ENCODE data around the gene PC. TPM values are rescaled to one million over a fixed set of nuclear protein-coding genes. Genes with fewer than 3 reads are reported as not detected.
A peak's percentile ranks its signal among the peaks of the same experiment; 100 is the strongest.

Gene PC
- total RNA-seq, 1 experiment from 2014 or later: 39.1 TPM

GRCh38 chr11:66857927-66858185 lies 100.3 kb downstream of the PC start:
- H3K9me3 ChIP-seq (ENCODE audit: low read depth, low read length, poor library complexity, severe bottlenecking): no peaks in the 10 kb centered on the region
- ChIA-PET CTCF (interaction anchor here (0.5 kb wide), 1 partner anchor 65 kb away, joined by 3 read pairs; no protein-coding TSS in a partner anchor), POLR2A (ENCODE audit: low non-redundant PET) (no interaction called here)
- TF ChIP-seq EZH2 (IDR thresholded peaks at IDR 0.05; ENCODE audit: borderline replicate concordance, low read depth, low read length, poor library complexity, severe bottlenecking) (no peak), CTCF (conservative IDR thresholded peaks at IDR 0.05; ENCODE audit: low read depth, low read length) (no peak)
- intact Hi-C loops (cut with micrococcal nuclease; ENCODE audit: unreplicated experiment): no loop called here
- H3K4me1 ChIP-seq (ENCODE audit: insufficient read depth, low read length, poor library complexity, severe bottlenecking): peaks cover 16% of the 10 kb centered on the region
- H3K27ac ChIP-seq (ENCODE audit: low read depth, low read length, poor library complexity, severe bottlenecking): peak overlapping the region; percentile 69
- H3K4me3 ChIP-seq (ENCODE audit: low read depth, low read length, poor library complexity, severe bottlenecking): peak overlapping the region; percentile 72
- H3K27me3 ChIP-seq (replicated peaks; ENCODE audit: insufficient read depth, low read depth, low read length, poor library complexity): no peaks in the 10 kb centered on the region
- peak; percentile 26 for DNase-seq (ENCODE audit: low spot score)
- BruUV-seq (replicated peaks): no TSS peak
- H3K36me3 ChIP-seq (ENCODE audit: insufficient read depth, low read length, poor library complexity, severe bottlenecking): peaks cover 11% of the 10 kb centered on the region

- H3K9me3 ChIP-seq (ENCODE audit: low read depth, low read length, poor library complexity, severe bottlenecking): no peaks in the 10 kb centered on the region
- ChIA-PET CTCF (interaction anchor here (0.5 kb wide), 1 partner anchor 64 kb away, joined by 3 read pairs; no protein-coding TSS in a partner anchor), POLR2A (ENCODE audit: low non-redundant PET) (no interaction called here)
- H3K36me3 ChIP-seq (ENCODE audit: insufficient read depth, low read length, poor library complexity, severe bottlenecking): peaks cover 11% of the 10 kb centered on the region
- no peaks in the 10 kb centered on the region for H3K27me3 ChIP-seq (replicated peaks; ENCODE audit: insufficient read depth, low read depth, low read length, poor library complexity)
- TF ChIP-seq CTCF (conservative IDR thresholded peaks at IDR 0.05; ENCODE audit: low read depth, low read length): no peak
- no peak for TF ChIP-seq EZH2 (IDR thresholded peaks at IDR 0.05; ENCODE audit: borderline replicate concordance, low read depth, low read length, poor library complexity, severe bottlenecking)
- peak; percentile 40 for DNase-seq (ENCODE audit: low spot score)
- peaks cover 16% of the 10 kb centered on the region for H3K4me1 ChIP-seq (ENCODE audit: insufficient read depth, low read length, poor library complexity, severe bottlenecking)
- H3K4me3 ChIP-seq (ENCODE audit: low read depth, low read length, poor library complexity, severe bottlenecking): peak overlapping the region; percentile 72
- H3K27ac ChIP-seq (ENCODE audit: low read depth, low read length, poor library complexity, severe bottlenecking): peak overlapping the region; percentile 69
- intact Hi-C loops (cut with micrococcal nuclease; ENCODE audit: unreplicated experiment): no loop called here
- TSS peak; percentile 27 for BruUV-seq (replicated peaks)
Observed at GRCh38 chr11:66857234-66857926, 100.8 kb downstream of the PC start.

- ChIA-PET CTCF (interaction anchor here (0.7 to 0.9 kb wide), 2 partner anchors 15 to 495 kb away, joined by 4 to 6 read pairs; no protein-coding TSS in a partner anchor), POLR2A (ENCODE audit: low non-redundant PET) (no interaction called here)
- Histone ChIP-seq H3K27ac (ENCODE audit: low read depth, low read length, poor library complexity, severe bottlenecking) (peak within 1 kb of the TSS; percentile 69), H3K36me3 (ENCODE audit: insufficient read depth, low read length, poor library complexity, severe bottlenecking) (peaks cover 11% of the 10 kb centered on the region), H3K9me3 (ENCODE audit: low read depth, low read length, poor library complexity, severe bottlenecking) (no peaks in the 10 kb centered on the region), H3K4me3 (ENCODE audit: low read depth, low read length, poor library complexity, severe bottlenecking) (peak within 1 kb of the TSS; percentile 72), H3K4me1 (ENCODE audit: insufficient read depth, low read length, poor library complexity, severe bottlenecking) (peaks cover 16% of the 10 kb centered on the region), H3K27me3 (replicated peaks; ENCODE audit: insufficient read depth, low read depth, low read length, poor library complexity) (no peaks in the 10 kb centered on the region)
- no TSS peak for BruUV-seq (replicated peaks)
- TF ChIP-seq CTCF (conservative IDR thresholded peaks at IDR 0.05; ENCODE audit: low read depth, low read length) (no peak), EZH2 (IDR thresholded peaks at IDR 0.05; ENCODE audit: borderline replicate concordance, low read depth, low read length, poor library complexity, severe bottlenecking) (no peak)
- peak; percentile 80 for DNase-seq (ENCODE audit: low spot score)
- intact Hi-C loops (cut with micrococcal nuclease; ENCODE audit: unreplicated experiment): no loop called here
Observed at GRCh38 chr11:66856496-66857233, 101.5 kb downstream of the PC start, which contains the start of gene LRFN4. Gene LRFN4, plus strand, starts transcription at chr11:66857064. Its CDS starts 681 bp downstream, at chr11:66857745.

Measured in A673 (cell line).